Retinal pigment epithelial cell (primary cell): ENCODE data around the gene SYNE3.

Experiments used
- DNase-seq: peaks from one replicate; pipeline ENCODE4 v3.0.0-alpha.2; 2010; ENCODE audit warnings: low read depth
- H3K4me3 ChIP-seq: 2 replicates; pipeline ENCODE4 v1.5.1; 2011; ENCODE audit warnings: mild to moderate bottlenecking, low read length, control low read depth, moderate library complexity
- TF ChIP-seq, protein P1 (sequence below): conservative IDR thresholded peaks from 2 replicates; pipeline ENCODE4 v1.5.1; 2011; ENCODE audit warnings: low read depth, low read length, control low read depth, inconsistent platforms

Gene SYNE3

DNA sequence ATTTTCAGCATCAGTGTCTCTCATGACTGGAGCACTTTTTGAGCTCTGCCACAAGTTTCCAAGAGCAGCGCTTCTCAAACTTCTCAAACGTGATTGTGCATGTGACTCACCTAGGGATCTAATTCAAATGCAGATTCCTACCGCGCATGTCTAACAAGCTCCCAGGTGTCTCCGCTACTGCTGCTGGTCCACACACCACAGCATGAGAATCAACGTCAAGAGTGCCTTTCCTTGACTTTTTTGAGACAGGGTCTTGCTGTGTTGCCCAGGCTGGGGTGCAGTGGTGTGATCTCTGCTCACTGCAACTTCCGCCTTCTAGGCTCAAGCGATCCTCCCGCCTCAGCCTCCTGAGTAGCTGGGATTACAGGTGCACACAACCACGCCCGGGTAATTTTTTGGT, 40.8 kb upstream of the SYNE3 start:
- no peak for DNase-seq
- TF ChIP-seq, protein P1, sequence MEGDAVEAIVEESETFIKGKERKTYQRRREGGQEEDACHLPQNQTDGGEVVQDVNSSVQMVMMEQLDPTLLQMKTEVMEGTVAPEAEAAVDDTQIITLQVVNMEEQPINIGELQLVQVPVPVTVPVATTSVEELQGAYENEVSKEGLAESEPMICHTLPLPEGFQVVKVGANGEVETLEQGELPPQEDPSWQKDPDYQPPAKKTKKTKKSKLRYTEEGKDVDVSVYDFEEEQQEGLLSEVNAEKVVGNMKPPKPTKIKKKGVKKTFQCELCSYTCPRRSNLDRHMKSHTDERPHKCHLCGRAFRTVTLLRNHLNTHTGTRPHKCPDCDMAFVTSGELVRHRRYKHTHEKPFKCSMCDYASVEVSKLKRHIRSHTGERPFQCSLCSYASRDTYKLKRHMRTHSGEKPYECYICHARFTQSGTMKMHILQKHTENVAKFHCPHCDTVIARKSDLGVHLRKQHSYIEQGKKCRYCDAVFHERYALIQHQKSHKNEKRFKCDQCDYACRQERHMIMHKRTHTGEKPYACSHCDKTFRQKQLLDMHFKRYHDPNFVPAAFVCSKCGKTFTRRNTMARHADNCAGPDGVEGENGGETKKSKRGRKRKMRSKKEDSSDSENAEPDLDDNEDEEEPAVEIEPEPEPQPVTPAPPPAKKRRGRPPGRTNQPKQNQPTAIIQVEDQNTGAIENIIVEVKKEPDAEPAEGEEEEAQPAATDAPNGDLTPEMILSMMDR: no peak
- no peak overlapping the region for H3K4me3 ChIP-seq

DNA sequence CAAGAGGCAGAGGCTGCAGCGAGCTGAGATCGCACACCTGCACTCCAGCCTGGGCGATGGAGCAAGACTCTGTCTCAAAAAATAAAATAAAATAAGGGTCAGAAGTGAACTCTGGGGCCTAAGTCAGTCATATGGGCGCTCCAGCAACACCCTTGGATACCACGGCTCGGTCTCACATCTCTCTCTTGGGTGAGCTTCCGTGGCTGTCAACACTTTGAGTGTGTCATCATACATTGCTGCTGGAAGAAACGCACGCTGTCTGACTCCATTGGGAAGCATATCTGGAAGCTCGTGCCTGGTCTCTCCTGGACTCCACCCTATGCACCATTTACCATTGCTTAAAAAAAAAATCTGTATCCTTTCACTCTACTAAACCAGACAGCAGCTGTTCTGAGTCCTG, 38.6 kb upstream of the SYNE3 start:
- TF ChIP-seq, protein P1: no peak
- H3K4me3 ChIP-seq: no peak overlapping the region
- DNase-seq: no peak

DNA sequence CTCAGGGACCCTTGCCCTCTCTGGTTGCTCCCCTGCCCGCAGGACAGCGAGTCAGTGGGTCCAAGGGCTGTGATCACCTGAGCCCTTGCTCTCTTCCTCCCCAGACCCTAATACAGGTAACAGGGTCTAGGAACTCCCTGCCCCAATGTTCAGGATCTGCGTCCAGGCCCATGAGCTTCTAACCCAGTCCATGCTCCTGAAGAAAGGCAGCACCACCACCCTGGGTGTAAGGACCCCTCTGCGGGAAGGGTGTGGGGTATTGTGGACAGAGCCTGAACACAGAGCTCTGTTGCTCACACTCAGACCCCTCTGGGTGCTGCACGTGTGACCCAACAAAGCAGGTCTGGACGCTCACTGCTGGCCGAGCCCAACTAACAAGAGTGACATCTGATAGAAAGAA, 36.7 kb upstream of the SYNE3 start:
- no peak for DNase-seq
- no peak overlapping the region for H3K4me3 ChIP-seq
- TF ChIP-seq, protein P1: no peak

DNA sequence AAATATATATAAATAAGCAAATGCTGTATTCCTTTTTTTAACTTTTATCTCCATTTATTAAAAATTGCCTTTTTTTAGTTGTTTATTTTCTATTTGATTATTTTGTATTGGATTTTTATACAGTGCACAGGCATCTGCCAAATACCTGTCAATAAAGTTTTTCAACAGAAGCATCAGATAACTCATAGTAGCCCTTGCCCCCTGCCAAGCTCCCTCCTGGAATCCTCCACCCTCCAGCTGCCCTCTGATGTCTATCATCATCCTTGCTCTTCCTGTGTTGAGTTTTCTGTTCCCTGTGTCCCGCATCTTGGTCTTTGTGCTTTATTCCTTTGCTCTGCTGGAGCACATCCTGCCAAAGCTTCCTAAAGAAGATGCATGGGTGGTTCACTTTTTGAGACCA, 35.0 kb upstream of the SYNE3 start:
- TF ChIP-seq, protein P1: no peak
- no peak overlapping the region for H3K4me3 ChIP-seq
- DNase-seq: no peak

DNA sequence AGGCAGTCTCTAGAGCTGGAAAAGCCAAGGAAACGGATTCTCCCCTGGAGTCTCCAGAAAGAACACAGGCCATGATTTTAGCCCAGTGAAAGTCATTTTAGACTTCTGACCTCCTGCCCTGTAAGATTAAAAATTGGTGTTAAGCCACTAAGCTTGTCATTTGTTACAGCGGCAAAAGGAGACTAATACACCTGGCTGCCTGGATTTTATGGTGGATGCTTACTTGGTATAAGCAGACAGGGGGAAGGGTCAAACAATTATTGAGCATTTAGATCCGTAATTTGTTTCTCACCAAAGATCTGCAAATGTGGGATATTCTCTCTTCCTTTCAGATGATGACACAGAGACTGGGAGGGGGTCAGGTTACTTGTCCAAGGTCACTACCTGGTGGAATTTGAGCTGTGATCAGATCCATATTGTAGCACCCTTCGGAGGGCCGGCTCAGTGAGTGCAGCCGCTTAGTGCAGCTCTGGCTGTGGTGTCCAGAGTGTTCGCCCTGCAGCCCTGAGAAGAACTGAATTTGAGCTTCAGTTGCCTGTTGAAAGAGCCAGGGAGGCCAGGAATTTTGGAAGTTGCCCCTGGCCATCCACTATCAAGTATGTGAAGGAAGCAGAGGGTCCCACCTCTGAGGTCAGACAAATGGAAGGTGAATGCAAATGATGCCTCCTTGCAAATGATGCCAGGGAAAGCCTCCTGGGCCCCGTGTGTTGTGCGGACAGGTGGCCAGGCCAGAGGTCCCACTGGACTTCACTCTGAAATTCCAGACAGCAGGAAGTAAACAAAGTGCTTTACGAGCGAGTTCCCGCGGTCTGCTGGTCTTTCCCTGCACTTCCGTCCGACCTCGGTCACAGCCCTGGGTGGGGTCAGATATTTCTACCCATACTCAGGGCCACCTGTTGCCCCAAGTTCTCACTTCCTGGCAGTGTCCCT, 33.5 kb upstream of the SYNE3 start:
- no peak for DNase-seq
- no peak overlapping the region for H3K4me3 ChIP-seq
- TF ChIP-seq, protein P1: no peak

DNA sequence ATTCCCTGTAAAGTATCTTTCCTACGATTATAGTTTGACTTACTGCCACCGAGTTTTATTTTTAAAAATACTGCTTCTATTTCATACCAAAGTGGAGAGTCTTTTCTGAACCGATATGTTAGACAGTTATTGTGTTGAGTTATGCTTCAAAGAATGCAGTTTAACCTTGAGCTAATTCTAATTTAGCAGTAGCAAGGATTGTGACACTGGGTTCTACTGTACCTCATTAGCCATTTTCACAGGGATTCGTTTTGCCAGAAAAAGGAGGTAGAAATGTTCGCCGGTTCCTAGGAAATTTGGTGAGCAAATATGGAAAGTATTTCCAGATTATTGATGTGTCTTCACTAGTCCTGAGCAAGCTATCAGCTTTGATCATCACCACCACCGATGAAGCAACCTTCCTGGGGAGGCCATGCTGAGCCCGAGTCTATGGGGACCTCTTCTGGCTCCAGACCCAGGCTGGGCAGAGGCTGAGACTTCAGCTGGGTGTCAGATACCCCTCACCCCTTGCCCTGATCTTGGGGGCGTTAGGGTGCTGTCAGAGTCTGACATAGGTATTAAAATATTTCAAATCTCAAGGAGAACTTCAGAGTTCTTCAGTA, 32.0 kb upstream of the SYNE3 start:
- TF ChIP-seq, protein P1: no peak
- no peak for DNase-seq
- no peak overlapping the region for H3K4me3 ChIP-seq
